ENCODE measurements around the gene TEDC2.

DNA sequence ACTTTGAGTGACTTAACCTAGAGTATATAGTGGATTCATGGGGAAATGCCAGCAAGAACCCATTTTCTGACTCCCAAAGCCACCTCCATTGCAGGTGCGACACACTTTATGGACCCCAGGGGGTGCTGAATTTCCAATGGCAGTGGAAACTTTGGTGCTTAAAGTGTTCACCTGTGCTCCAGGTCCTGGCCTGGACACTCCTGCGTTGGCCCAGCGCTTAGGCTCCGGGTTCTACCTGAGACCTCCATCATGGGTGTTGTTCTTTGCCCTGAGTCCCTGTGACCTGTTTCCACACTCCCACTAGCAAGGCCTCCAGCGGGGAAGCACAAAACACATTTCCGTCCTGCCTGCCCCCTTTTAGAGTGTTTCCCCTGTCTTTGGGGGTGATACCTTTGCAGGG lies 27.6 kb upstream of the TEDC2 start:
- TF ChIP-seq CTCF (IDR thresholded peaks at IDR 0.05) = no peak
- TF ChIP-seq POLR2A (IDR thresholded peaks at IDR 0.05) = no peak

Measured in uterus (tissue), 2 donors.